ENCODE measurements around the gene BBS4. TPM values are rescaled to one million over a fixed set of nuclear protein-coding genes. Genes with fewer than 3 reads are reported as not detected.

Gene BBS4
- total and polyA plus RNA-seq, 2 experiments from 2014 or later, result 15.7 to 20.9 TPM

GRCh38 chr15:72782274-72783003 is 96.4 kb downstream of the BBS4 start:
- Histone ChIP-seq H3K4me3 (peak overlapping the region; percentile 97), H4K20me1 (ENCODE audit: insufficient read depth) (no peaks in the 10 kb centered on the region), H3F3A (ENCODE audit: insufficient read depth) (peaks cover 15% of the 10 kb centered on the region), H3K79me2 (ENCODE audit: insufficient read depth) (peaks cover 60% of the 10 kb centered on the region), H3K9ac (peak overlapping the region; percentile 89), H2AFZ (peak overlapping the region; percentile 100), H3K4me2 (ENCODE audit: unreplicated experiment) (peak overlapping the region; percentile 100), H3K27me3 (replicated peaks; ENCODE audit: insufficient read depth) (no peaks in the 10 kb centered on the region), H3K9me3 (ENCODE audit: low read depth) (no peaks in the 10 kb centered on the region), H3K27ac (peak overlapping the region; percentile 96), H3K9me2 (ENCODE audit: insufficient read depth) (no peaks in the 10 kb centered on the region), H3K4me1 (ENCODE audit: insufficient read depth) (peaks cover 33% of the 10 kb centered on the region), H3K36me3 (ENCODE audit: low read depth) (no peaks in the 10 kb centered on the region)
- in situ Hi-C loops (cut with MboI), result loop anchor here (25.0 kb wide), 1 partner anchor 480 kb away; no protein-coding TSS in a partner anchor
- peak; percentile 63 for DNase-seq
- TF ChIP-seq EZH2 (IDR thresholded peaks at IDR 0.05; ENCODE audit: insufficient read depth, poor library complexity, severe bottlenecking) (no peak), EZH2phosphoT487 (IDR thresholded peaks at IDR 0.05; ENCODE audit: insufficient read depth, low read depth) (no peak)
- WGBS, 2 experiments (ENCODE audit: low coverage in 1 of 2, low lambda C conversion rate in 2 of 2, missing lambda C conversion rate in 2 of 2), result 33 to 34% methylated on average over 13 to 14 of the region's 14 CpGs

GRCh38 chr15:72783004-72783639 is 97.1 kb downstream of the BBS4 start:
- in situ Hi-C loops (cut with MboI), result loop anchor here (25.0 kb wide), 1 partner anchor 479 kb away; no protein-coding TSS in a partner anchor
- Histone ChIP-seq H3F3A (ENCODE audit: insufficient read depth) (peaks cover 15% of the 10 kb centered on the region), H3K4me1 (ENCODE audit: insufficient read depth) (peaks cover 33% of the 10 kb centered on the region), H3K27ac (peak overlapping the region; percentile 96), H3K79me2 (ENCODE audit: insufficient read depth) (peaks cover 53% of the 10 kb centered on the region), H4K20me1 (ENCODE audit: insufficient read depth) (no peaks in the 10 kb centered on the region), H3K9me3 (ENCODE audit: low read depth) (no peaks in the 10 kb centered on the region), H3K4me3 (peak overlapping the region; percentile 97), H3K4me2 (ENCODE audit: unreplicated experiment) (peak overlapping the region; percentile 100), H3K9ac (peak overlapping the region; percentile 89), H2AFZ (peak overlapping the region; percentile 100), H3K9me2 (ENCODE audit: insufficient read depth) (no peaks in the 10 kb centered on the region), H3K27me3 (replicated peaks; ENCODE audit: insufficient read depth) (no peaks in the 10 kb centered on the region), H3K36me3 (ENCODE audit: low read depth) (no peaks in the 10 kb centered on the region)
- 1% methylated on average over 49 to 51 of the region's 52 CpGs for WGBS, 2 experiments (ENCODE audit: low coverage in 1 of 2, low lambda C conversion rate in 2 of 2, missing lambda C conversion rate in 2 of 2)
- peak; percentile 70 for DNase-seq
- TF ChIP-seq EZH2 (IDR thresholded peaks at IDR 0.05; ENCODE audit: insufficient read depth, poor library complexity, severe bottlenecking), result no peak
- no peak for TF ChIP-seq EZH2phosphoT487 (IDR thresholded peaks at IDR 0.05; ENCODE audit: insufficient read depth, low read depth)

- Histone ChIP-seq H3K36me3 (ENCODE audit: low read depth) (no peaks in the 10 kb centered on the region), H3K9me2 (ENCODE audit: insufficient read depth) (no peaks in the 10 kb centered on the region)
- WGBS, 2 experiments (ENCODE audit: low coverage in 1 of 2, low lambda C conversion rate in 2 of 2, missing lambda C conversion rate in 2 of 2), result 0 to 2% methylated on average over 50 to 62 of the region's 68 CpGs
Observed at GRCh38 chr15:72783640-72784455, 97.8 kb downstream of the BBS4 start, which contains the start of gene ADPGK. TSS of gene ADPGK (minus strand) at chr15:72783758. CDS start at chr15:72783691, 67 bp downstream.

GRCh38 chr15:72784456-72784876 is 98.5 kb downstream of the BBS4 start:
- Histone ChIP-seq H3K36me3 (ENCODE audit: low read depth) (no peaks in the 10 kb centered on the region), H3K4me2 (ENCODE audit: unreplicated experiment) (peak overlapping the region; percentile 100), H3K9ac (peak overlapping the region; percentile 89), H3K27me3 (replicated peaks; ENCODE audit: insufficient read depth) (no peaks in the 10 kb centered on the region), H3K79me2 (ENCODE audit: insufficient read depth) (peaks cover 40% of the 10 kb centered on the region), H3K27ac (peak overlapping the region; percentile 96), H3K9me2 (ENCODE audit: insufficient read depth) (no peaks in the 10 kb centered on the region), H3K9me3 (ENCODE audit: low read depth) (no peaks in the 10 kb centered on the region), H2AFZ (peak overlapping the region; percentile 100), H4K20me1 (ENCODE audit: insufficient read depth) (no peaks in the 10 kb centered on the region), H3K4me1 (ENCODE audit: insufficient read depth) (peaks cover 33% of the 10 kb centered on the region), H3F3A (ENCODE audit: insufficient read depth) (peaks cover 15% of the 10 kb centered on the region), H3K4me3 (peak overlapping the region; percentile 97)
- DNase-seq, result no peak
- TF ChIP-seq EZH2 (IDR thresholded peaks at IDR 0.05; ENCODE audit: insufficient read depth, poor library complexity, severe bottlenecking) (no peak), EZH2phosphoT487 (IDR thresholded peaks at IDR 0.05; ENCODE audit: insufficient read depth, low read depth) (no peak)
- in situ Hi-C loops (cut with MboI), result loop anchor here (25.0 kb wide), 1 partner anchor 478 kb away; no protein-coding TSS in a partner anchor
- WGBS, 2 experiments (ENCODE audit: low coverage in 1 of 2, low lambda C conversion rate in 2 of 2, missing lambda C conversion rate in 2 of 2), result 51 to 52% methylated on average over 7 of the region's 7 CpGs

More at GRCh38 chr15:72783640-72784455, 97.8 kb downstream of the BBS4 start, which contains the start of gene ADPGK:
- Histone ChIP-seq H3K9ac (peak within 1 kb of the TSS; percentile 89), H3K79me2 (ENCODE audit: insufficient read depth) (peaks cover 46% of the 10 kb centered on the region), H3F3A (ENCODE audit: insufficient read depth) (peaks cover 15% of the 10 kb centered on the region), H3K27ac (peak within 1 kb of the TSS; percentile 96), H3K4me2 (ENCODE audit: unreplicated experiment) (peak within 1 kb of the TSS; percentile 100), H3K4me3 (peak within 1 kb of the TSS; percentile 97), H3K9me3 (ENCODE audit: low read depth) (no peaks in the 10 kb centered on the region), H4K20me1 (ENCODE audit: insufficient read depth) (no peaks in the 10 kb centered on the region), H3K27me3 (replicated peaks; ENCODE audit: insufficient read depth) (no peaks in the 10 kb centered on the region), H2AFZ (peak within 1 kb of the TSS; percentile 100), H3K4me1 (ENCODE audit: insufficient read depth) (peaks cover 33% of the 10 kb centered on the region)
- no peak for TF ChIP-seq EZH2phosphoT487 (IDR thresholded peaks at IDR 0.05; ENCODE audit: insufficient read depth, low read depth)
- TF ChIP-seq EZH2 (IDR thresholded peaks at IDR 0.05; ENCODE audit: insufficient read depth, poor library complexity, severe bottlenecking), result no peak
- DNase-seq, result peak; percentile 94
- in situ Hi-C loops (cut with MboI), result loop anchor here (25.0 kb wide), 1 partner anchor 478 kb away; no protein-coding TSS in a partner anchor
